Activated CD8-positive, alpha-beta memory T cell treated with anti-CD3 and anti-CD28 coated beads for 1 hour (primary cell): ENCODE measurements around the gene SSMEM1.
"Not testable (repeated sequence)": the region's sequence is repeated elsewhere in the genome, so short reads cannot be mapped to it uniquely, and the experiment has no call there.

ENCODE experiments used
- DNase-seq, 2 donors: peaks; one replicate each; pipeline ENCODE4 v3.0.0-alpha.2; 2020; ENCODE audit warnings: low read depth in 1 of 2; ENCODE audit errors: extremely low read depth in 1 of 2

SSMEM1 gene, protein sequence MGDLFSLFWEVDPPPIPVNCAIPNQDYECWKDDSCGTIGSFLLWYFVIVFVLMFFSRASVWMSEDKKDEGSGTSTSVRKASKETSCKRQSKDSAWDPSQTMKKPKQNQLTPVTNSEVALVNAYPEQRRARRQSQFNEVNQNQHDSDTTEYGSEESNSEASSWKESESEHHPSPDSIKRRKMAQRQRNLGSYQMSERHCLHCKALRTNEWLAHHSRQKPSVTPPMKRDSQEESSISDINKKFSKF

DNA sequence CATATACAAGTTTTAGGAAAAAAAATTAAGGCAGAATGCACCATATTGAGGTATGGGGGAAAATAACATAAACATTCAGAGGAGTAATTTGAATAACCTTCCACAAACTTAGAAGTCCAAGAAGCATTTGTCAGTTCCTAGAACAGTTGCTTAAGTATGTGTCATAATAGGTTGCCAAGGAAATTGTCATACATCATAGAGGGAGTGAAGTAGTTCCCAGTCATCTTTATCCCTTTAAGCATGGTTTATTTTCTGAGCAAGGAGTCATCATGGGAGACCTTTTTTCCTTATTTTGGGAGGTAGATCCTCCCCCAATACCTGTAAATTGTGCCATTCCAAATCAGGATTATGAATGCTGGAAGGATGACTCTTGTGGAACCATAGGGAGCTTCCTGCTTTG, at the start of gene SSMEM1:
TSS of gene SSMEM1 (plus strand) at position 219 of the 400 bp plus-strand sequence. CDS start at position 270, 51 bp downstream.
- no peak for DNase-seq

DNA sequence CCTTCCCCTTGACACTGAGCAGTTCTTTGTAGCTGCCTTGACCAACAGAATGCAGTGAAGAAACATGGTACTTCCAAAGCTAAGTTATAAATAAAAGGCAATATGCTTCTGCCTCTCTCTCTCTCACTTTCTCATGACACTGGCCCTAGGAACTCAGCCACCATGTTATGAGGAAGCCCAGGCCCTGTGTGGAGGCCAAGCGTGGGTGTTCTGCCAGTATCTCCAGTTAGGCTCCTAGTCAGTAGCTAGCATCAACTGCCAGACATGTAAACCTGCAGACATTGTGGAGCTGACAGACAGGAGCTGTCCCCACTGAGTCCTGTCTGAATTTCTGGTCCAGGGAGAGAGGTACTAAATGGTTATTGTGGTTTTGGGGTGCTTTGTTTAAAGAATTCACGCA, 47.6 kb upstream of the SSMEM1 start:
- no peak for DNase-seq

DNA sequence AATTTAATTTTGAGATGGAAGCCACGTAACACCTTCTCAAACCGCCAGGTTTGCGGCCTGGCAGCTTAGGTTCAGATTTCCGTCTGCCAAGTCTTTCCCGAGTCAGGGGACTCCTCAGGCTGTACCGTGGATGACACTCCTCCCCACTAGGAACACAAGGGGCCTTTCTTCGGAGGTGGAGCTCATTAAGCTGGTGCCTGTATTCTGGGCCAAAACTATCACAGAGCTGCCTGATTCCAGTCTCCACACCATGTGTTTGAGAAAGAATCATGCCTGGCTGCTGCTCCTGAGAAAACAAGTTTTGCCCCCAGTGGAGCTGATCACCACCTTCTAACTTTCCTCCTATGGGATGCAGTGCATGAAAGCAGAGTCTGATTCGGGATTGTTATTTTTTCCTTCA, 47.2 kb upstream of the SSMEM1 start:
- no peak for DNase-seq

DNA sequence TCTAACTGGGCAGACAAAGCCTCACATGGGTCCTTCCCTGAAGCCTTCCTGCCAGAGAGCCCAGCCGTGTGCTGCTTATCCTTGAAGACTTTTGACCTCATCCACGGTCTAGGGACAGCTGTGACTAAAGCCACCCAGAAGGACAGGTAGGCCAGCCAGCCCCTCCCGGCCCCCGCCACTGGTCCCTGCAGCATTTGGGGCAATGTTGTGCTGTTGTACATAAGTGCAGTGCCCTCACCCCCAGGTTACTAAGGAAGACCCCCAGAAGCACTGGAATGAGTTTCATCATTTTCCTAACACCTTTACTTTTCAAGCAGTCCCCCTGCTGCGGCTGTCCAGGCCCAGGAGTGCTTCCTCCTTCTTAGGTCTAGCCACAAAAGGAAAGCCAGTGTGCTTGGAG, 45.5 kb upstream of the SSMEM1 start:
- DNase-seq, result no peak

DNA sequence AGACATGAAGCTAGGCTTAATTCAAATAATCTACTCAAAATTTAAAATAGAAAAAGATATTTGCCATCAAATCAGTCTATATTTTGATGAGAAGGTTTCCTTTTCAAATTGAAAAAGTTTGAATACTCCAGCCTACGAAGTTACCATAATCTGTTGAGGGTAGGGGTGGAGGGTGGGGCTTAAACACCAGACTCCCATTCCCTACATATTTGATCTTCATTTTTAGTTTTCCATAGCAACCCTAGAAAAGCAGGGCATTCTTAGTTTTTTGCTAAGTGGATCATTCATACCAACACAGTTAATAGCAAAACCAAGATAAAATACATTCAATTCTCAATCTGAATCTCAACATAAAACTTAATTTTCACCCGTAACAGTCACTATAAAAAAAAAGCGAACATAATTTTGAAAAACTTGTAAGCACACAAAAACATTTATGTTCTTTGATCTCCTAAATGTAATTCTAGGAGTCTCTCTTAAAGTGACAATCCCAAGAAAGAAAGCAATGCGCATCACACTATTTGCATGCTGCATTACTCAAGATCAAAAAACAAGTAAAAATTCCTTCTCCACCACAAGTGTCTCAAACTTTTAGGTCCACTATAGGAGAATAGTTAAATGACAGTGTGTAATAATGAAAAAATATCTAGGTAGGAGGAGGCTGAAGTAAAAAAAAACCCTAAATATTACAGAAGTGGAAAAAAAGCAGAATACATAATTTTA, 33.3 kb upstream of the SSMEM1 start:
- no peak for DNase-seq

DNA sequence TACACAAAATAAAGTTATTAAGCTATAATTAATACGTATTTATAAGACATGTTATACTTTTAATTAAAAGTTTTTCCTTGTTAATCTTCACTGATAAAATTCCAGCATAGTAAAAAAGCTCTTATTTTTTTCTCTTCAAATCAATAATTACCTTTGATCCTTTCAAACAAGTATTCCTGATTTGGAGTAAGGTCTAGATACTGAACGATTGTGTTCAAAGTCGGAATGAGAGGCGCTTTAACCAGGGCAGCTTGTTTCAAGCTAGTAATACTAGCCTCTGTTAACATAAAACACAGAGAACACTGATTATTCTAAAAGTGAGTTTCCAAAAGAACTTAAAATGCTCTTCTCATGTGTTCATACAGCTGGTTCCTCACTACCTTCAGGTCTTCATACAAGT, 29.4 kb upstream of the SSMEM1 start:
- no peak for DNase-seq

DNA sequence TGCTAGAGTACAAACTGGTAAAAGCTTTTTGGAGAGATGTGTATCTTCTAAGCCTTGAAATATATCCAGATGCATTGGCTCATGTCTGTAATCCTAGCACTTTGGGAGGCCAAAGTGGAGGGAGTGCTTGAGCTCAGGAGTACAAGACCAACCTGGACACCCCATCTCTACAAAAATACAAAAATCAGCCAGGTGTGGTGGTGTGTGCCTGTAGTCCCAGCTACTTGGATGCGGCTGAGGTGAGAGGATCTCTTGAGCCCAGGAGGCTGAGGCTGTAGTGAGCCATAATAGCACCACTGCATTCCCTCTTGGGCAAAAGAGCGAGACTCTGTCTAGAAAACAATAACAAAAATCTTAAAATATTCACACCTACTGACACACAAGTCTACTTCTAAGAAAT, 28.0 kb upstream of the SSMEM1 start:
- DNase-seq, result no peak

DNA sequence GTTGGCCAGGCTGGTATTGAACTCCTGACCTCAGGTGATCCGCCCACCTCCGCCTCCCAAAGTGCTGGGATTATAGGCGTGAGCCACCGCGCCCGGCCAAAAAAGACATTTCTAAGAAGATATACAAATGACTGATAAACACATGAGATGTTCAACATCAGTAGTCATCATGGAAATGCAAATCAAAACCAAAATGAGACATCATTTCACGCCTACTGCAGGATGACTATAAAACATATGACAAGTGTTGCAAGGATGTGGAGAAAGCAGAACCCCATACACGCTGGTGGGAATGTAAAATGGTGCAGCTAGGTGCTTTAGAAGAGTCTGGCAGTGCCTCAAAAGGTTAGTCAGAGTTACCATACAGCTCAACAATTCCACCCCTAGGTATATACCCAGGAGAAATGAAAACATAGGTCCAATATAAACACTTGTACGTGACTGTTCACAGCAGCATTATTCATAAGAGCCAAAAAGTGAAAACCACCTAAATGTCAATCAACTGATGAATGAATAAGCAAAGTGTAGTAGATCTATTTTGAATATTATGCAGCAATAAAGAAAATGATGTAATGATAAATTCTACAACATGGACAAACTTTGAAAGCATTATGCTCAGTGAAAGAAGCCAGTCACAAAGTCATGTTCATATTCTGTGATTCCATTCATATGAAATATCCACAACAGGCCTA, 26.9 kb upstream of the SSMEM1 start:
- DNase-seq, result no peak

DNA sequence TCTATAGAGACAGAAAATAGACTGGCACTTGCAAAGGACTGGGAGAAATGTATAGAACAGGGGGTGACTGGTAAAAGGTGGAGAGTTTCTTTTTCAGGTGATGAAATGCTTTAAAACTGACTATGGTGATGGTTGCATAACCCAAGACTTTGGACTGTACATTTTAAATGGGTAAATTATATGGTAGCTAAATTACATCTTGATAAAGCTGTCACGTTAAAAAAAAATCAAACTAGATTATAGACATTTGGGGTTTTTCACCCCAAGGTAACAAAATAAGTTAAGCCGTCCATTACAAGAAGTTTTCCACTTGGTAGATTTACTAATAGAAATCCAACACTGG, 26.4 kb upstream of the SSMEM1 start:
- DNase-seq, result no peak

DNA sequence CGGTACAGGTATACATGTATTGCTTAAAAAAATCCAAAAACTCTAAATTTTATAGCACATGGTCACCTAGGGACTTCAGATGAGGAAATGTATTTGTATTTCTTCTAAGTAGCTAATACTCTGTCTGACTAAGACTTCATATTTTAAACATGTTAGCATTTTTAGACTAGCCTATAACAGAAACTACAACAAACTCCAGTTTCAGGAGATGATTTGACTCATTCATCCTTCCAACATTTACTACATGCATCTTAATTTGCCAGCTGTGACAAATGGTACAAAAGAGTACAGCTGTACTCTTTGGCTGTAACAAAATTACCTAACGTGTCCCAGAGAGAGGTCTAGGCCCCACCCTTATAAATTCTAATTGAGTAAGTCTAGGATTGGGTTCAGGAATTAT, 24.7 kb upstream of the SSMEM1 start:
- no peak for DNase-seq

DNA sequence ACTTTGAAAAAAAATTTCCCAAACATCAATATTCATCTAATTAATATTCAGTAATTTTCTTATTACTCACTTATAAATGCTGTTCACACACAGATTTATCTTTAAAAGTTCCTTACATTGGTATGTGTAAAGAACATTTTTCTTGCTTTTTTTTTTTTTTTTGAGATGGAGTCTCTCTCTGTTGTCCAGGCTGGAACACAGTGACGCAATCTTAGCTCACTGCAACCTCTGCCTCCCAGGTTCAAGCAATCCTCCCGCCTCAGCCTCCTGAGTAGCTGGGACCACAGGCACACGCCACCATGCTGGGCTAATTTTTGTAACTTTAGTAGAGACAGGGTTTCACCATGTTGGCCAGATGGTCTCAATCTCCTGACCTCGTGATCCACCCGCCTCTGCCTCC, 23.3 kb upstream of the SSMEM1 start:
- not testable (repeated sequence) for DNase-seq

DNA sequence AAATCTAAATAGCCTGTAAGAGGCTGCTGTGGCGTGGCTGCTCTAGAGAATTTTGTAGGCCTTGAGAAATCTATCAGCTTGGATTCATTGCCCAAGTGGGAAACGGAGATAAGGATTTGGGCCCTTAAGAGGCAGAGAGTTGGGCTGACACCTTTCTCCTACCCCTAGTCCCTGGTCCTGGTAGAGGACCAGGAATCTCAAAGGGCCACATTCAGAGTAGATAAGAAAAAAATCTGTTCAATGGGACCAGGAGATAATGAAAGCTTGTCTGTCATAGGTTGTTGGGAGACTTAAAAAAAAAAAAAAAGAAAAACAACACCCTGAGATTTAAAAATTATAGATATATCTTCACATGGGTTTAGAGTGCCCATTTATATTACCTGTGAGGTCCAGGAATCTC, 20.3 kb upstream of the SSMEM1 start:
- DNase-seq, result no peak

DNA sequence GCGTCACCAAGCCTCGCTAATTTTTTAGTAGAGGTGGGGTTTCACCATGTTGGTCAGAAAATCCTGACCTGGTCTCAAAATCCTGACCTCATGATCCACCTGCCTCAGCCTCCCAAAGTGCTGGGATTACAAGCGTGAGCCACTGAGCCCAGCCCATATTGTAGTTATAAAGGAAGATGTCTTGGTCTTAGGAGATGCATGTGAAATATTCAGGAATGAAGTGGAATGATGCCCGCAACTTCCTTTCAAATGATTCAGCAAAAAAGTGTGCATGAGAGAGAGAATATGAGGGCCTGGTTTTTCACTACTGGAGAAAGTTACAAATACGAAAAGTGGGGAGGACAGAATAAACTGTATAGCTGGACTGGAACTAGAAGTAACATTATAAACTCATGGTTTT, 18.3 kb upstream of the SSMEM1 start:
- DNase-seq, result no peak

DNA sequence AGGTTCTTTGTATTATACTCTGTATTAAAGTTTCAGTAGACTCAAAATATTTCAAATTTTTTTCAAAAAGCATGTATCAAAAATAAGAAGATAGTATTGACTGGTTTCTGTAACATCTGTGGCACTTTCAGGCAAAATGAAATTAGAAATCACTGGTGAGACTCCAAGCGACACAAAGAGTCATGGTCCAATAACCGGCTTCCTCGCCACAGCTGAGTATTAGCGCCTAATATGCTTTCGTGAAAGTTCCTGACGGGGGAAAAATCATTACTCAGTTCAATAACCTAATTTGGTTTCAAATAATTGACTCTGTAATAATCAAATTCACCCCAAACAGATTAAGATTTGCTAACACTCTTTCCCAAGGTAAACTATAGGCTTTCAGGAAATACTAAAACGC, 15.9 kb upstream of the SSMEM1 start:
- DNase-seq, result no peak

DNA sequence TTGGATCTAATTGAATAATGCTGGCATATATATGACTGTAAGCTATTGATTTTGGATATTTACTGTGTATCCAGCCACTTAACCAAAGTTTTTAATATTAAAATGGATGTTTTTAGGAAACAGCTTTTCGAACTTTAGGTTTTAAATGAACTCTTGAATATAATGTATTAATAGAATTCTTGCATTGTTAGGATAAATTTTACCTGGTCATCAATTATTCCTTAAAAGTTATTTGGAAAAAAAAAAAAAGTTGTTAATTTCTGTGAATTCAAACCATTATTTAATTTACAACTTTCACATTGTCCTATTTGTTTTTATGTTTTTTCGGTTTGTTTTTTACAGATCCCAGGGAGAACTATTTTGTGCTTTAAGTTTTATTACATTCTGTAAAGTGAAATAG, 12.3 kb upstream of the SSMEM1 start:
- no peak for DNase-seq

DNA sequence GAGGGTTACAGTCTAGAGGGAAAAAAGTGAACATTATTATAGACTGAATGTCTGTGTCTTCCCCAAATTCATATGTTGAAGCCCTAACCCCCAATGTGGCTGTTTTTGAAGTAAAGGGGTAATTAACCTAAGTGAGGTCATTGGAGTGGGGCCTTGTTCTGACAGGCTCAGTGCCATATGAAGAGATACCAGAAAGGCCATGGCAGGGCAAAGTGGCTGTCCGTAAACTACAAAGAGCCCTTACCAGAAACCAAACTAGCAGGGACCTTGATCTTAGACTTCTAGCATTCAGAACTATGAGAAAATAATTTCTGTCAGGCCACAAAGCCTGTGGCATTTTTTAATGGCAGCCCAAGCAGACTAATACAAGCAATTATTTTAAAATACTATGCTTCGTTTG, 11.2 kb upstream of the SSMEM1 start:
- DNase-seq, result no peak

DNA sequence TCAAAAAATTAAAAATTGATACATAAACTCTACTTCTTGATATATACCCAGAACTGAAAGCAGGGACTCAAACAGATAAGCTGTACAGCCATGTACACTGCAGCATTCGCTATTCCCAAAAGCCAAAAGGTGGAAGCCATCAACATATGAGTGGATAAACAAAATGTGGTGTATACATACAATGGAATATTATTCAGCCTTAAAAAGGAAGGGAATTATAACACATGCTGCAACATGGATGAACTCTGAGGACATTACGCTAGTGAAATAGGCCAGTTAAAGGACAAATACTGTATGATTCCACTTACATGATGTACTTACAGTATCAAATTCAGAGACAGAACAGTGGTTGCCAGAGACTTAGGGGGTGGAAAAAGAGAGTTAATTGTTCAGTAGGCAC, 10.6 kb upstream of the SSMEM1 start:
- no peak for DNase-seq

DNA sequence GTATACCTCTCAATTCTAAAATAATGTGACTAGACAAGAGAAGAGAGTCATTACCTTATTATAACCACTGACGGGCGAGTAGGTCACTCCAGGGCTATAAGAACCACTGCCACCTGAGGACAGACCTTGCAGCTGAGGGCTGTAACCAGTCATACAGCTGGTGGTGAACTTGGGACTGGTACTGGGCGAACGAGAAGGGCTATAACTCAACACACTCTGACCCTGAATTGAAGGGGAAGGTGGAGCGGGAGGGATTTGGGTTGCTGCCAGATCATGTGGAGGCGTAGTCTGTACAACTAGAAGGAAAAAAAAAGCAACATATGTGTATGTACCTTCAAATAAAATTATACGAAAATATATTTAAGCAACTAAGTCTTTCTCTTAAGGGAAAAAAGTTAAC, 5.9 kb upstream of the SSMEM1 start:
- DNase-seq, result no peak

DNA sequence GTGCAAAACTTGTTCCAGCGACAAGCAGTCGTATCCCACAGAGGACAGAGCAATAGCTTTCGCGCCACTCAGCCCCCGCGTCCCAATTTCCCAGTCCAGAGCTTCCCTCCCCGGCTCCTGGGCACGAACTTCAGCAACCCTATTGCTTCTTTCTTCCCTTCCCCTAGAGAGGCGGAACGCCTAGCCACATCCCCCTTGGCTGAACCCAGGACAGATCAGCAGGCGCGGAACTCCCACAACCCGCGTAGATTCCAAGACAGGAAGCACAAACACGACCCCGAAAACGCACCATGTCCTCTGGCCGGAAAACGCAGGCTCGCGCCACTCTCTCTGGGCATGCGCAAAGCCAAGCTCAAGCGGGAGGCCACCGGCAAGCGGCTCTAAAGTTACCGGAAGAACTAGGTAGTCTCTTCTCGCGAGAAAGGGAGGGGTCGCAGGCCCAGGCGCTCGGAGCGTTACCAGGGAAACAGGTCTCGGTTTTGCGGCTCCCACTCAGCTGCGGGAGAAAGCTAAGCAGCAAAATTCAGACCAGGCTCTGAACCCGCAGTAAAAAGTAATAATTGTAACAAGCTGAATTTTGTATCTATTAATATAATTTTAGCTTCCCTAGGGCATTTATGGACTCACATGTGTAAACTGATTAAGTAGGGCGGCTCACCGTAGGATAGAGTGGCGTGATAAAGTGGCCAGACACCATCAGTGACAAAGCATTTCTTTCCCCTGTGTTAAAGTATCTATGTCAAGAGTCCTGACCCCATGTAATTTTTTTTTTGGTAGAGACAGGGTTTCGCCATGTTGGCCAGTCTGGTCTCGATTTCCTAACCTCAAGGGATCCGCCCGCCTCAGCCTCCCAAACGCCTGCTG, 2.3 kb upstream of the SSMEM1 start, which contains the start of gene TMEM209:
TSS of gene TMEM209 (minus strand) at position 323 of the 864 bp plus-strand sequence. CDS start at position 292, 31 bp downstream.
- peak; percentile 86 to 87 for DNase-seq

DNA sequence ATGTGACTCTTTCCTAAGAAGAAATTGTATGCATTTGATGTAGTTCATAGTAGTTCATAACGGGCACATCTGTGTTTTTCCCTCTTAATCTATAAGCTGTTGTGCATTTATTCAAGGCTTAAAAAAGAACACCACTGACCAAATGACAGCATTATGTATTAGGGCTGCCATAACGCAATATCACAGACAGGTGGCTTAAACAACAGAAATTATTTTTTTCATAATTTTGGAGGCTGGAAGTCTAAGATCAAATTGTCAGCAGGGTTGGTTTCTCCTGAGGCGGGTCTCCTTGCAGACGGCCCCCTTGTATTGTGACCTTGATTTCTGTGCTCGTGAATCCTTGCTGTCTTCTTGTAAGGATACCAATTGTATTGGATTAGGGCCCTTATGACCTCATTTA, 627 bp upstream of the SSMEM1 start:
- no peak for DNase-seq

DNA sequence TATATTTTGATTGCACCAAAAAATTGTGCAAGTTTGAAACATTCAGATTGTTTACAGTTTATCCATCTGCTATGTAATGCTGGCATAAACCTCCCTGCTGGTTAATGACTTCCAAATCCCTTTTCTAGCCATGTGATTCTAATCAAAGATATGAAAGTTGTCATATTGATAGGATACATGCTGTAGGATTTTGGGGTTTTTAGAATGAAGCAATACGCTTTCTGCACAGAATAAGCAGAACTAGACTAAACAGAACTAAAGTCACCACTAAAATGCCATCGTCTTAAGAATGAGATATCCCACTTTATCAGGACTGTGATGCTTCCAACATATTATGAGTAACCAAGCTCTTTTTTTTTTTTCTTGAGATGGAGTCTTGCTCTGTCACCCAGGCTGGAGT, 856 bp downstream of the SSMEM1 start:
- DNase-seq, result no peak
